Astrocyte of the cerebellum (primary cell): Measurements from ENCODE around the gene MTMR3.
"Not testable (repeated sequence)": the region's sequence is repeated elsewhere in the genome, so short reads cannot be mapped to it uniquely, and the experiment has no call there.

Experiments used
- DNase-seq: peaks from one replicate; pipeline ENCODE4 v3.0.0-alpha.2; 2011; ENCODE audit warnings: low read depth
- H3K4me3 ChIP-seq: 2 replicates; pipeline ENCODE4 v1.5.1; 2011; ENCODE audit warnings: mild to moderate bottlenecking, low read depth, low read length, moderate library complexity
- CTCF ChIP-seq: IDR thresholded peaks from 2 replicates; pipeline ENCODE4 v1.5.1; 2012; ENCODE audit warnings: low read length, low read depth, moderate library complexity, mild to moderate bottlenecking; ENCODE audit errors: missing control alignments
- in situ Hi-C: cut with HindIII; loops from 2 replicates; pipeline ENCODE4 v1.10.0; 2017; ENCODE audit warnings: low sequenced_read_pairs

The MTMR3 gene

GRCh38 chr22:29855611-29856181 lies 27.3 kb upstream of the MTMR3 start:
- no peak overlapping the region for H3K4me3 ChIP-seq
- TF ChIP-seq CTCF, result no peak
- DNase-seq, result no peak
- in situ Hi-C loops, result no loop called here

- no peak for TF ChIP-seq CTCF
- no peak overlapping the region for H3K4me3 ChIP-seq
- DNase-seq, result no peak
- in situ Hi-C loops, result no loop called here
These were observed 26.5 kb upstream of the MTMR3 start for GRCh38 chr22:29856496-29856895.

- DNase-seq, in situ Hi-C loops, H3K4me3 ChIP-seq: not testable (repeated sequence)
These were observed 23.9 kb upstream of the MTMR3 start for GRCh38 chr22:29859030-29859429.

GRCh38 chr22:29860006-29860766 lies 22.8 kb upstream of the MTMR3 start:
- no peak for TF ChIP-seq CTCF
- DNase-seq, result no peak
- H3K4me3 ChIP-seq, result no peak overlapping the region
- in situ Hi-C loops, result no loop called here

- DNase-seq, result no peak
- in situ Hi-C loops, result no loop called here
- TF ChIP-seq CTCF, result no peak
- H3K4me3 ChIP-seq, result no peak overlapping the region
These were observed 21.2 kb upstream of the MTMR3 start for GRCh38 chr22:29861672-29862297.

GRCh38 chr22:29865572-29865971 lies 17.4 kb upstream of the MTMR3 start:
- H3K4me3 ChIP-seq, in situ Hi-C loops, DNase-seq: not testable (repeated sequence)

GRCh38 chr22:29867260-29867659 lies 15.7 kb upstream of the MTMR3 start:
- no peak overlapping the region for H3K4me3 ChIP-seq
- no peak for DNase-seq
- in situ Hi-C loops, result no loop called here
- TF ChIP-seq CTCF, result no peak
